Esophagus squamous epithelium (tissue), 5 donors: ENCODE data around the gene PSTPIP2. TPM values are rescaled to one million over a fixed set of nuclear protein-coding genes. Genes with fewer than 3 reads are reported as not detected.
"Not testable (repeated sequence)": the region's sequence is repeated elsewhere in the genome, so short reads cannot be mapped to it uniquely, and the experiment has no call there.

Source experiments
- DNase-seq: peaks from one replicate; lab custom pipeline; 2025; lab: John Stamatoyannopoulos, UW
- H3K27ac ChIP-seq, 4 donors: fragments of 200-600 bp; sonication (generic); one replicate each; pipeline ENCODE4 v1.5.1; 2016 to 2019; ENCODE audit warnings: mild to moderate bottlenecking in 1 of 4
- H3K27me3 ChIP-seq, 4 donors: fragments of 200-600 bp; sonication (generic); 1 replicate in 3 of 4; 2 replicates in 1 of 4; pipeline versions ENCODE4 v1.5.1 to v1.6.0; 2017 to 2021; ENCODE audit warnings: antibody characterized with exemption in 1 of 4
- H3K36me3 ChIP-seq, 3 donors: fragments of 200-600 bp; sonication (generic); one replicate each; pipeline ENCODE4 v1.5.1; 2016 to 2019
- H3K4me1 ChIP-seq, 3 donors: fragments of 200-600 bp; sonication (generic); one replicate each; pipeline ENCODE4 v1.5.1; 2017 to 2019
- H3K4me3 ChIP-seq, 4 donors: fragments of 200-600 bp; sonication (generic); 1 replicate in 3 of 4; 2 replicates in 1 of 4; pipeline ENCODE4 v1.5.1; 2016 to 2019; ENCODE audit warnings: mild to moderate bottlenecking in 2 of 4, moderate library complexity in 1 of 4
- H3K9me3 ChIP-seq, 3 donors: fragments of 200-600 bp; sonication (generic); one replicate each; pipeline ENCODE4 v1.5.1; 2016 to 2019
- CTCF ChIP-seq, 6 experiments: fragments of 450-650 bp in 4 of 6; fragments of 200-600 bp in 2 of 6; sonication (generic) in 2 of 6; IDR thresholded peaks; one replicate each; pipeline ENCODE4 v1.5.1; 2016 to 2019; ENCODE audit warnings: antibody characterized with exemption in 6 of 6, mild to moderate bottlenecking in 4 of 6, moderate library complexity in 4 of 6
- POLR2A ChIP-seq, 4 donors: fragments of 450-650 bp; IDR thresholded peaks; one replicate each; pipeline ENCODE4 v1.6.1; 2017; ENCODE audit warnings: antibody characterized with exemption in 4 of 4, mild to moderate bottlenecking in 4 of 4, moderate library complexity in 3 of 4
- WGBS, 2 donors: methylation state at CpG; one replicate each; pipeline ENCODE4 v1.1.5; 2018; 5-methylcytosine and 5-hydroxymethylcytosine counted together
- intact Hi-C: fragments of 100-400 bp; cut with DNase I; formaldehyde crosslinking; loops from one replicate; pipeline ENCODE4 v1.15.0; 2022
- total RNA-seq, 4 donors: library from RNA; depleted of rRNA; stranded (reverse); fragments of >200 nt; gene quantifications; one replicate each; pipeline ENCODE4 v1.1.0, GENCODE V29; 2016
- donor health status: DM: yes; HTN: yes; CAD: no.

Gene PSTPIP2
- total RNA-seq, 4 donors from 2014 or later, result 5.6 to 18.7 (median 11.1) TPM

- no peak for DNase-seq
- no peaks in the 10 kb centered on the region for H3K9me3 ChIP-seq
- intact Hi-C loops, result no loop called here
- H3K36me3 ChIP-seq, result peaks cover 4 to 30% (median 13%) of the 10 kb centered on the region in 3 donors
- 0 to 1% methylated on average over 6 to 7 of the region's 8 CpGs for WGBS, 2 donors
- H3K27ac ChIP-seq, result peak overlapping the region; percentile 90 to 95 (median 93)
- peak overlapping the region; percentile 67 to 96 (median 92) for H3K4me3 ChIP-seq
- no peaks in the 10 kb centered on the region for H3K27me3 ChIP-seq
- H3K4me1 ChIP-seq, result peaks cover 16 to 56% (median 18%) of the 10 kb centered on the region in 3 donors
- no peak for TF ChIP-seq CTCF (IDR thresholded peaks at IDR 0.05)
- no peak for TF ChIP-seq POLR2A (IDR thresholded peaks at IDR 0.05)
Observed at GRCh38 chr18:46097431-46097800, 25.4 kb upstream of the PSTPIP2 start.

DNA sequence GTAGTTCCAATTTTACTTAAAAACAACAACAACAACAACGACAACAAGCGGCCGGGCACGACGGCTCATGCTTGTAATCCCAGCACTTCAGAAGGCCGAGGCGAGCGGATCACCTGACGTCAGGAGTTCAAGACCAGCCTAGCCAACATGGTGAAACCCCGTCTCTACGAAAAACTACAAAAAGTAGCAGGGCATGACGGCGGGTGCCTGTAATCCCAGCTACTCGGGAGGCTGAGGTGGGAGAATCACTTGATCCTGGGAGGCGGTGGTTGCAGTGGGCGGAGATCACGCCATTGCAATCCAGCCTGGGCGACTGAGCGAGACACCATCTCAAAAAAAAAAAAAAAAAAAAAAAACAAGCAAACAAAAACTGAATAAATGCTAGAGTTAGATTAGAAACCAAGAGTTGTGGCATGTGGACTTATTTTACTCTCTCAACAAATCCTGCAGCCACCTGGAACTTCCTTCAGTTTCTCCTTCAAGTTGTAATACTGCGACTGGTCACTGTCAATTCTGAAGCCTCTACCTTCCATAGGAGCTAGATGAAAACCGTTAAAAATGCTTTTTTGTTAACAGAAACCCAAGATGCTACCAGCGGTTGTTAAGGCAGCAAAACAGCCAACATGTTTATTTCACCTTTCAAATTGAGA is 24.7 kb upstream of the PSTPIP2 start:
- Histone ChIP-seq H3K27ac (peak overlapping the region; percentile 90 to 95 (median 93)), H3K9me3 (no peaks in the 10 kb centered on the region), H3K4me1 (peaks cover 16 to 56% (median 18%) of the 10 kb centered on the region in 3 donors), H3K36me3 (peaks cover 4 to 37% (median 13%) of the 10 kb centered on the region in 3 donors), H3K4me3 (peak overlapping the region; percentile 67 to 96 (median 92)), H3K27me3 (no peaks in the 10 kb centered on the region)
- intact Hi-C loops, result no loop called here
- no peak for DNase-seq
- TF ChIP-seq POLR2A (IDR thresholded peaks at IDR 0.05), result no peak
- TF ChIP-seq CTCF (IDR thresholded peaks at IDR 0.05), result no peak
- 19 to 25% methylated on average over 21 to 22 of the region's 22 CpGs for WGBS, 2 donors

DNA sequence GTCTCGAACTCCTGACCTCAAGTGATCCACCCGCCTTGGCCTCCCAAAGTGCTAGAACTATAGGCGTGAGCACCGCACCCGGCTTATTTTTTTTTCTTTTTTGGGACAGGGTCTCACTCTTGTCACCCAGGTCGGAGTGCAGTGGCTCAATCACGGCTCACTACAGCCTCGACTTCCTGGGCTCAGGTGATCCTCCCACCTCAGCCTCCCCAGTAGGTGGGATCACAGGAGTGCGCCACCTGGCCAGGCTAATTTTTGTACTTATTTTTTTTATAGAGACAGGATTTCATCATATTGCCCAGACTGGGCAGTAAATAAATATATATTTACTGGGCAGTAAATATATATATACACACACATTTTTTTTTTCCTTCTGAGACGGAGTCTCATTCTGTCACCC is 23.5 kb upstream of the PSTPIP2 start:
- TF ChIP-seq CTCF (IDR thresholded peaks at IDR 0.05), result no peak
- no peak for TF ChIP-seq POLR2A (IDR thresholded peaks at IDR 0.05)
- Histone ChIP-seq H3K9me3 (no peaks in the 10 kb centered on the region), H3K27me3 (no peaks in the 10 kb centered on the region), H3K27ac (no peak overlapping the region), H3K4me3 (peak overlapping the region in 1 of 4 donors; percentile 14), H3K4me1 (peaks cover 16 to 60% (median 18%) of the 10 kb centered on the region in 3 donors), H3K36me3 (peaks cover 15 to 49% (median 20%) of the 10 kb centered on the region in 3 donors)
- DNase-seq, result no peak
- WGBS, 2 donors, result 93% methylated on average over 10 of the region's 10 CpGs
- intact Hi-C loops, result no loop called here

DNA sequence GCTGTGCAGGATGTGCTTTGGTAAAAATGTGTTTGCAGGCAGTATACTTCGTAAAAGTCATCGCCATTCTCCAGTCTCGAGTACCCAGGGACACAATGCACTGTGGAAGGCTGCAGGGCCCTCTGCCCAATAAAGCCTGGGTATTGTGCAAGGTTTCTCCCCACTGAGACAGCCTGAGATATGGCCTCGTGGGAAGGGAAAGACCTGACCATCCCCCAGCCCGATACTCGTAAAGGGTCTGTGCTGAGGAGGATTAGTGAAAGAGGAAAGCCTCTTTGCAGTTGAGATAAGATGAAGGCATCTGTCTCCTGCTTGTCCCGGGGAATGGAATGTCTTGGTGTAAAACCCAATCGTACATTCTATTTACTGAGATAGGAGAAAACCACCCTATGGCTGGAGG is 16.4 kb upstream of the PSTPIP2 start:
- WGBS, 2 donors, result 47 to 80% methylated on average over 7 to 8 of the region's 8 CpGs
- peaks cover 0 to 29% (median 0%) of the 10 kb centered on the region in 3 donors for H3K4me1 ChIP-seq
- peaks cover 46 to 100% (median 69%) of the 10 kb centered on the region in 3 donors for H3K36me3 ChIP-seq

GRCh38 chr18:46084431-46084830 is 12.4 kb upstream of the PSTPIP2 start:
- no peaks in the 10 kb centered on the region for H3K9me3 ChIP-seq
- 85 to 96% methylated on average over 2 of the region's 2 CpGs for WGBS, 2 donors
- intact Hi-C loops, result no loop called here

More for the DNA sequence above, 16.4 kb upstream of the PSTPIP2 start:
- H3K27me3 ChIP-seq, H3K9me3 ChIP-seq, H3K4me3 ChIP-seq, intact Hi-C loops, H3K27ac ChIP-seq, DNase-seq: not testable (repeated sequence)

More at GRCh38 chr18:46084431-46084830, 12.4 kb upstream of the PSTPIP2 start:
- Histone ChIP-seq H3K27me3 (no peaks in the 10 kb centered on the region), H3K4me3 (no peak overlapping the region), H3K27ac (no peak overlapping the region), H3K36me3 (peaks cover 41 to 100% (median 64%) of the 10 kb centered on the region in 3 donors), H3K4me1 (peaks cover 0 to 14% (median 0%) of the 10 kb centered on the region in 3 donors)
- TF ChIP-seq CTCF (IDR thresholded peaks at IDR 0.05) (no peak), POLR2A (IDR thresholded peaks at IDR 0.05) (no peak)
- DNase-seq, result no peak
